ENCODE data around the gene KIAA0408.

The KIAA0408 gene

DNA sequence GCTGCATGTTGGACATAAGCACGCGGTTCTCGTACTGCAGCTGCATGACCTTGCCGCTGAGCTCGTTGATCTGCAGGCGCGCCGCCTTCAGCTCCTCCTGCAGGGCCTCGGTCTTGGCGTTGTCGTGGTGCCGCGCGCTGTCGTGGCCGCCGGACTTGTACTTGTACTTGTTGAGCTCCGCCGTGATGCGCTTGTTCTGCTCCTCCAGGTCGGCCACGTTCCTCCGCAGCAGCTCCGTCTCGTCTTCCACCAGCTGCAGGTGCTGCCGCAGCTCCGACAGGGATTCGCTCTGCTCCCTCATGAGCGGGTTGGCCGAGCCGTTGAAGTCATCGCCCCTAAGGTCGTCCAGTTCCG, 16.6 kb upstream of the KIAA0408 start:
- H3K9me3 ChIP-seq (ENCODE audit: control insufficient read depth, insufficient read depth, low read depth, low read length), result no peaks in the 10 kb centered on the region
- H3K36me3 ChIP-seq (ENCODE audit: control insufficient read depth in 2 of 2, insufficient read depth in 1 of 2, low read length in 2 of 2), result peaks cover 0 to 11% of the 10 kb centered on the region in 2 experiments; a peak in 2 of 3 replicates
- CTCF ChIA-PET, result no interaction called here
- H3K4me3 ChIP-seq (ENCODE audit: low read depth, low read length), result no peak overlapping the region
- no peaks in the 10 kb centered on the region for H3K4me1 ChIP-seq (ENCODE audit: control insufficient read depth, insufficient read depth, low read length)
- no peak overlapping the region for H3K27ac ChIP-seq (ENCODE audit: extremely low read depth, low read depth, low read length)
- no peak for TF ChIP-seq GLIS2 (tag by site-specific recombination; IDR thresholded peaks at IDR 0.05)
- 0 out of 2 replicates have a peak, but pooled peaks have one; percentile 23 for TF ChIP-seq ZNF202 (tag by site-specific recombination; IDR thresholded peaks at IDR 0.05; ENCODE audit: borderline replicate concordance)
- POLR2A ChIA-PET, result interaction anchor here (0.6 to 1.4 kb wide), 2 partner anchors 40 to 62 kb away, joined by 4 to 5 read pairs; no protein-coding TSS in a partner anchor

DNA sequence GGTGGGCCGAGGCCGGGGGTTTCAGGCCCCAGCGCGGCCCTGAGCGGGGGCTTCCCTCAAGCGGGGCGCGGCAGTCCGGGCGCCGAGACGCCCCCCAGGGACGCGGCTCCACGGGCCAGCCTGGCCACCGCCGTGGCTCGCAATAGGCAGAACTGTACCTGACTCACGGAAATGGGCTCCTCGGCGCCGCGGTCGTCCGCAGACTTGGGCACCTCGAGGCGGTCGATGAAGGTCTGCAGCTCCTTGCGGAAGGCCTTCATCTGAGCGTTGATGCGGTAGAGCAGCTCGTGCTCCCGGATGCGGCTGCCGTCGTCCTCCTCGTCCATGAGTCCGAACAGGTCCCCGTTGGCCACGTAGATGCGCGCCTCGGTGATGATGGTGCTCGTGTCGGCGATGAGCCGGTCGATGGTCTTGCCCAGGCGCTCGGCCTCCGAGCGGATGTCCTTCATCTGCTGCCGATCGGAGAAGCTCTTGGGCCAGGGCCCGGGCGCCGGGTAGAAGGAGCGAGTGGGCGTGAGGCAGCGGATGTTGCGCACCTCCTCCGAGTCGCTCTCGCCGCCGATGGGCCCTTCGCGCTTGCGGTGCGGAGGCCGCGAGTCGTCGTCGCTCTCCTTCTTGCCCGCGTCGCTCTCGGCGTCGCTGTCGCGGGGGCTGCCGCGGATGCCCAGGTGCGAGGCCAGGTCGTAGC, 16.1 kb upstream of the KIAA0408 start:
- no peak overlapping the region for H3K4me3 ChIP-seq (ENCODE audit: low read depth, low read length)
- H3K27ac ChIP-seq (ENCODE audit: extremely low read depth, low read depth, low read length), result no peak overlapping the region
- POLR2A ChIA-PET, result interaction anchor here (0.6 to 1.4 kb wide), 2 partner anchors 41 to 63 kb away, joined by 4 to 5 read pairs; no protein-coding TSS in a partner anchor
- peaks cover 0 to 11% of the 10 kb centered on the region in 2 experiments; a peak in 2 of 3 replicates for H3K36me3 ChIP-seq (ENCODE audit: control insufficient read depth in 2 of 2, insufficient read depth in 1 of 2, low read length in 2 of 2)
- no peaks in the 10 kb centered on the region for H3K9me3 ChIP-seq (ENCODE audit: control insufficient read depth, insufficient read depth, low read depth, low read length)
- CTCF ChIA-PET, result no interaction called here
- TF ChIP-seq, protein P1, sequence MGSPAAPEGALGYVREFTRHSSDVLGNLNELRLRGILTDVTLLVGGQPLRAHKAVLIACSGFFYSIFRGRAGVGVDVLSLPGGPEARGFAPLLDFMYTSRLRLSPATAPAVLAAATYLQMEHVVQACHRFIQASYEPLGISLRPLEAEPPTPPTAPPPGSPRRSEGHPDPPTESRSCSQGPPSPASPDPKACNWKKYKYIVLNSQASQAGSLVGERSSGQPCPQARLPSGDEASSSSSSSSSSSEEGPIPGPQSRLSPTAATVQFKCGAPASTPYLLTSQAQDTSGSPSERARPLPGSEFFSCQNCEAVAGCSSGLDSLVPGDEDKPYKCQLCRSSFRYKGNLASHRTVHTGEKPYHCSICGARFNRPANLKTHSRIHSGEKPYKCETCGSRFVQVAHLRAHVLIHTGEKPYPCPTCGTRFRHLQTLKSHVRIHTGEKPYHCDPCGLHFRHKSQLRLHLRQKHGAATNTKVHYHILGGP (tag by site-specific recombination; IDR thresholded peaks at IDR 0.05), result no peak
- TF ChIP-seq, protein P2, sequence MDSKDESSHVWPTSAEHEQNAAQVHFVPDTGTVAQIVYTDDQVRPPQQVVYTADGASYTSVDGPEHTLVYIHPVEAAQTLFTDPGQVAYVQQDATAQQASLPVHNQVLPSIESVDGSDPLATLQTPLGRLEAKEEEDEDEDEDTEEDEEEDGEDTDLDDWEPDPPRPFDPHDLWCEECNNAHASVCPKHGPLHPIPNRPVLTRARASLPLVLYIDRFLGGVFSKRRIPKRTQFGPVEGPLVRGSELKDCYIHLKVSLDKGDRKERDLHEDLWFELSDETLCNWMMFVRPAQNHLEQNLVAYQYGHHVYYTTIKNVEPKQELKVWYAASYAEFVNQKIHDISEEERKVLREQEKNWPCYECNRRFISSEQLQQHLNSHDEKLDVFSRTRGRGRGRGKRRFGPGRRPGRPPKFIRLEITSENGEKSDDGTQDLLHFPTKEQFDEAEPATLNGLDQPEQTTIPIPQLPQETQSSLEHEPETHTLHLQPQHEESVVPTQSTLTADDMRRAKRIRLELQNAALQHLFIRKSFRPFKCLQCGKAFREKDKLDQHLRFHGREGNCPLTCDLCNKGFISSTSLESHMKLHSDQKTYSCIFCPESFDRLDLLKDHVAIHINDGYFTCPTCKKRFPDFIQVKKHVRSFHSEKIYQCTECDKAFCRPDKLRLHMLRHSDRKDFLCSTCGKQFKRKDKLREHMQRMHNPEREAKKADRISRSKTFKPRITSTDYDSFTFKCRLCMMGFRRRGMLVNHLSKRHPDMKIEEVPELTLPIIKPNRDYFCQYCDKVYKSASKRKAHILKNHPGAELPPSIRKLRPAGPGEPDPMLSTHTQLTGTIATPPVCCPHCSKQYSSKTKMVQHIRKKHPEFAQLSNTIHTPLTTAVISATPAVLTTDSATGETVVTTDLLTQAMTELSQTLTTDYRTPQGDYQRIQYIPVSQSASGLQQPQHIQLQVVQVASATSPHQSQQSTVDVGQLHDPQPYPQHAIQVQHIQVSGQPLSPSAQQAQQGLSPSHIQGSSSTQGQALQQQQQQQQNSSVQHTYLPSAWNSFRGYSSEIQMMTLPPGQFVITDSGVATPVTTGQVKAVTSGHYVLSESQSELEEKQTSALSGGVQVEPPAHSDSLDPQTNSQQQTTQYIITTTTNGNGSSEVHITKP (tag by site-specific recombination; IDR thresholded peaks at IDR 0.05), result no peak
- no peak for TF ChIP-seq ZNF837 (tag by site-specific recombination; IDR thresholded peaks at IDR 0.05)
- no peak for TF ChIP-seq ZNF416 (tag by site-specific recombination; IDR thresholded peaks at IDR 0.05)
- no peak for TF ChIP-seq ZNF510 (tag by site-specific recombination; IDR thresholded peaks at IDR 0.05; ENCODE audit: insufficient replicate concordance)
- TF ChIP-seq, protein P3, sequence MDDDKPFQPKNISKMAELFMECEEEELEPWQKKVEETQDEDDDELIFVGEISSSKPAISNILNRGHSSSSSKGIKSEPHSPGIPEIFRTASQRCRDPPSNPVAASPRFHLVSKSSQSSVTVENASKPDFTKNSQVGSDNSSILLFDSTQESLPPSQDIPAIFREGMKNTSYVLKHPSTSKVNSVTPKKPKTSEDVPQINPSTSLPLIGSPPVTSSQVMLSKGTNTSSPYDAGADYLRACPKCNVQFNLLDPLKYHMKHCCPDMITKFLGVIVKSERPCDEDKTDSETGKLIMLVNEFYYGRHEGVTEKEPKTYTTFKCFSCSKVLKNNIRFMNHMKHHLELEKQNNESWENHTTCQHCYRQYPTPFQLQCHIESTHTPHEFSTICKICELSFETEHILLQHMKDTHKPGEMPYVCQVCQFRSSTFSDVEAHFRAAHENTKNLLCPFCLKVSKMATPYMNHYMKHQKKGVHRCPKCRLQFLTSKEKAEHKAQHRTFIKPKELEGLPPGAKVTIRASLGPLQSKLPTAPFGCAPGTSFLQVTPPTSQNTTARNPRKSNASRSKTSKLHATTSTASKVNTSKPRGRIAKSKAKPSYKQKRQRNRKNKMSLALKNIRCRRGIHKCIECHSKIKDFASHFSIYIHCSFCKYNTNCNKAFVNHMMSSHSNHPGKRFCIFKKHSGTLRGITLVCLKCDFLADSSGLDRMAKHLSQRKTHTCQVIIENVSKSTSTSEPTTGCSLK (tag by site-specific recombination; IDR thresholded peaks at IDR 0.05), result no peak
- no peak for TF ChIP-seq ZNF660 (tag by site-specific recombination; IDR thresholded peaks at IDR 0.05)
- no peak for TF ChIP-seq GLI4 (tag by site-specific recombination; IDR thresholded peaks at IDR 0.05)
- TF ChIP-seq ZNF600 (tag by site-specific recombination; IDR thresholded peaks at IDR 0.05), result no peak
- no peaks in the 10 kb centered on the region for H3K4me1 ChIP-seq (ENCODE audit: control insufficient read depth, insufficient read depth, low read length)

DNA sequence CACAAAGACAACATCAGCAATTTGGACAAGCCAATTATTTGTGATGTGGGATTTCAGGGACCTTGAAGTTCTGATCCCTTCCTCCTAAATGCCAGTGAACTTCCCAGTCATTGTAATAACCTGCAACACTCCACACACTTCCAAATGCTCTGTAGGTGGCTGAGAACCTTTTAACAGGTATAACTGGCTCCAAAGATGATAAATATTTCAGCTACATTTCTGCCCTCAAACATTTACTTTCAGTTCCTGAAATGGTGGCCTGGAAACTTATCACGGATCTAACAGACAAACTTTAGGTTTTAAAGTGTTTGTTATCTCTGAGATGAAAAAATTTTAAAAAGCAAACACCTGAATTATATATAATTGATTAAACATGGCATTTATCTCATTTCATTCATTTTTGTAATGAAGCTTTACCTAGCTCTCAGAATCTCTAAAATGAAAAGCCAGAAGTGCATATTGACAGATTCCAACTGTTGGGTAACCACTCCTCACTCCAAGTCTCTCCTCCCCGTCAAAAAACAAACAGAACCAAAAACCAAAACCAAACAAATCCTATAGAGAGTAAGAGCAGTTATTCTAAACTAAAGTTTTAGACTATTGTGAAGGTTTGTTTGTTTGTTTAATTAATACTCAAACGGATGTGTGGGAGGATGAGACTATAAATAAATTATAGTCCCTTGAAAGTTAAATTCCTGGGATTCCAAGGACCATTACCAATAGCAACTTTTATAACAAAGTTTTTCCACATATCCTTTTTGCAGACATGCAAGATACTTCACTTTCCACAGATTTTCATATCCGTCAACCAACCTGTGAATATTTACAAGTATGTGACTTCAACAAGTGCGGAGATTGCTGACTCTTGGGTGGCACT, 12.4 kb upstream of the KIAA0408 start:
- Histone ChIP-seq H3K36me3 (ENCODE audit: control insufficient read depth in 2 of 2, insufficient read depth in 1 of 2, low read length in 2 of 2) (peaks cover 0 to 11% of the 10 kb centered on the region in 2 experiments; a peak in 2 of 3 replicates), H3K4me3 (ENCODE audit: low read depth, low read length) (no peak overlapping the region), H3K9me3 (ENCODE audit: control insufficient read depth, insufficient read depth, low read depth, low read length) (no peaks in the 10 kb centered on the region), H3K4me1 (ENCODE audit: control insufficient read depth, insufficient read depth, low read length) (no peaks in the 10 kb centered on the region), H3K27ac (ENCODE audit: extremely low read depth, low read depth, low read length) (no peak overlapping the region)
- CTCF ChIA-PET, result interaction anchor here (1.1 to 1.7 kb wide), 4 partner anchors 9 to 44 kb away, joined by 4 to 9 read pairs (median 7); no protein-coding TSS in a partner anchor
- POLR2A ChIA-PET, result no interaction called here
- no peak for TF ChIP-seq ZNF623 (tag by site-specific recombination; IDR thresholded peaks at IDR 0.05)
- TF ChIP-seq SCRT2 (tag by site-specific recombination; IDR thresholded peaks at IDR 0.05), result no peak
- TF ChIP-seq, protein P4, sequence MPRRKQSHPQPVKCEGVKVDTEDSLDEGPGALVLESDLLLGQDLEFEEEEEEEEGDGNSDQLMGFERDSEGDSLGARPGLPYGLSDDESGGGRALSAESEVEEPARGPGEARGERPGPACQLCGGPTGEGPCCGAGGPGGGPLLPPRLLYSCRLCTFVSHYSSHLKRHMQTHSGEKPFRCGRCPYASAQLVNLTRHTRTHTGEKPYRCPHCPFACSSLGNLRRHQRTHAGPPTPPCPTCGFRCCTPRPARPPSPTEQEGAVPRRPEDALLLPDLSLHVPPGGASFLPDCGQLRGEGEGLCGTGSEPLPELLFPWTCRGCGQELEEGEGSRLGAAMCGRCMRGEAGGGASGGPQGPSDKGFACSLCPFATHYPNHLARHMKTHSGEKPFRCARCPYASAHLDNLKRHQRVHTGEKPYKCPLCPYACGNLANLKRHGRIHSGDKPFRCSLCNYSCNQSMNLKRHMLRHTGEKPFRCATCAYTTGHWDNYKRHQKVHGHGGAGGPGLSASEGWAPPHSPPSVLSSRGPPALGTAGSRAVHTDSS (tag by site-specific recombination; IDR thresholded peaks at IDR 0.05), result no peak
